CD4-positive, alpha-beta T cell treated with Interleukin-1 beta for 1 hour (primary cell): ENCODE measurements around the gene EIF6.
A peak's percentile ranks its signal among the peaks of the same experiment; 100 is the strongest.

Source experiments
- DNase-seq, 2 donors: peaks; one replicate each; pipeline ENCODE4 v3.0.0-alpha.2; 2020 to 2022

The EIF6 gene

DNA sequence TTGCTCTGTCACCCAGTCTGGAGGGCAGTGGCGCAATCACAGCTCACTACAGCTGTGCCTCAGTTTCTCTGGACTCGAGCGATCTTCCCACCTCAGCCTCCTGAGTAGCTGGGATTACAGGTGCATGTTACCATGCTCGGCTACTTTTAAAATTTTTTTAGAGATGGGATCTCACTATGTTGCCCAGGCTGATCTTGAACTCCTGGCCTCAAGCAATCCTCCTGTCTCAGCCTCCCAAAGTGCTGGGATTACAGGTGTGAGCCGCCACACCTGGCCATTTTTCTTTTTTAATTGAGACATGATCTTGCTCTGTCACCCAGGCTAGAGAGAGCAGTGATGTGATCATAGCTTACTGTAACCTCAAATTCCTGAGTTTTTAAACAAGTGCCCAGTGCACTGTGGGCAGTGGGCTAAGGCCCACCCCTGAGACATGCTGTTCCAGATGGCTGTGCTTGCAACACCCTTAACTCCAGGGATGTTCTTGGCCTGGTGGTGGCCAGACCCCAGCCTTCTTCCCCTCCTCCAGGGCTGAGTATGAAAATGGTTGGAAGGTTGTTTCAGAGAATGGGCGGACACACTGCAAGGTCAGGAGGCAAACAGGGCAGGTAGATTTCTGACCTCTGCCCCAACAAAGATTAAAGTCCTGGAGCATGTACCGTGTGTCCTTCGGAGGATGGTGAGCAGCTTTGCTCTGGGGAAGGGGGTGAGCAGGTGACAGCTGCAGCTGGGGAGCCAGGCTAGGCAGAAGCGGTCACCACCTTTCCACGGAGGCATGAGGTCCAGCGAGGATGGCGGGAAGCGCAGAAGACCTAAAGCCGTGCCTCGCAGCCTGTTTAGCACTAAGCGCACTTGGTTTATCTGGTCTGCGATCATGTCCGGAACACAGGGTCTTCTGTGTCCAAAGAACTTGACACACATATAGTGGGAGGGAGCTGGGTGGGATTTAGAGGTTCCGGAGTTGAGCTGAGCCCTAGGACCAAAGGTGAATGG, 9.0 kb upstream of the EIF6 start:
- DNase-seq, result no peak

DNA sequence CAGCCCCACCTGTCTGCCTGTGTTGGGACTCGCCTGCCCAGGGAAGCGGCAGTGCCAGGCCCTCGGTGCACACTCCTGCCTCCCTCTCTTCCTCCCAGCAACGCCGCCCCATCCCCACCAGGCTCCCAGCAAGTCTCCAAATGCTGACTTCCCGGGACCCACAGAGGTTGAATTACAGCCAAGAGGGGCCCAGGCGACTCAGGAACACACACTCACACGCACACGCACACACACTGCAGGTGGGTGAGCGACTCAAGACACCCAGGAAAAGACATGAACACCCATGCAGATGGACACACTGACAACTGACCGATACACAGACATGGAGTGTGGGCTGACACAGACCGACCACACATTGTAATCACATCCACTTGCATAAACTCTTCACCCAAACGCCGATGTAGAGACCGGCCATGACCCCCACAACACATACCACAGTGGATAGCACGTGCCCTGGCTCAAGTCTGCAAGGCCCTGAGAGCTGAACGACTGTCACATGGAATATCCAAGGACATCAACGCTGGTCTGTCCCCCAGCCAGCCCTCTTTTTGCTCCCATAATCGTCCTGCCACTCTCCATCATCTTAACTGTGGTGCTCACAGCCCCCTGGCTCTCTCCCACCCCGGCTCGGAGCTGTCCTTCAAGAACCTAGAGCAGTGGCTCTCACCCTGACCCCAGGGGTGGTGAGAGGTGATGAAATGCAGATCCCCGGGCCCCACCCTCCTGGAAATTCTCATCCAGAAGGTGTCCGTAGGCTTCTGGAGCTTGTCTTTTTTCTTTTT, 8.1 kb upstream of the EIF6 start:
- DNase-seq, result no peak

DNA sequence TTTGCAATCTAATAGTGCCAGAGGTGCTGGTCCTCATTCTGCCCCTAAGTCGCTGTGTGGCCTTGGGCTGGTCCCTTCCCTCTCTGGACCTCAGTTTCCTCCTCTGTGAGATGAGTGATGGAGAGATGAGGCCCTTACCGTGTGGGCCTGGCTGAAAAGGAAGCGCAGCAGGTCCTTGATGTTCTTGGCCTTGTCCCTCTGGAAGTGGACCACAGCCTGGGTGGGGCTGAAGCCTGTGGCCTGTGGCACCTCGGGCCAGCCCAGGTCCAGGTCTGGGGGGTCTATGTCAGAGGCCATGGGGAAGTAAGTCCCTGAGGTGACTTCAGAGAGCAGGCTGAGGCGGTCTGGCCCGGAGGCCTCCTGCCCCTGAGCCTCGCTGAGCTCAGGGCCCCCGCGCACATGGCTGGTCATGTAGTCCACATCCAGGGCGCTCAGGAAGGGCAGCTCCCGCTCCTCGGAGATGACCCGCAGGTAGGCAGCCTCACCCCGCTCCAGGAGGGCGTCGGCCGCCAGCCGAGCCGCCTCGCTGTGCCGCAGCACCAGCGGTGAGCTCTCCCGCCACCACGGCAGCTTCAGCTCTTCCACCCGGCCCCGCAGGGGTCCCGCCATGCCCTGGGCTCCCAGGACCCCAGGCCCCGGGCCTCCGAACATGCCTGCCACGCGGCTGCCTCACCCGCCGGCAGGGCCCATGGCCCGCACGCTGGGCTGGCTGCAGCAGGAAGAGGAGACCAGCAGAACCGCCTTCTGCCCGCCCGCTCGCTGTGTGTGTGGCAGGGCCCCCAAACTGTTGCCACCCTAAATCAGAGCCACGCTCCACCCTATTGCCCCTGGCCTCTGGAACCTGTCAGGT, 7.3 kb upstream of the EIF6 start, which contains the start of gene FAM83C:
Gene FAM83C (minus strand): TSS at position 772 of the 850 bp plus-strand sequence. CDS start 121 bp downstream, at position 651.
- DNase-seq, result no peak

DNA sequence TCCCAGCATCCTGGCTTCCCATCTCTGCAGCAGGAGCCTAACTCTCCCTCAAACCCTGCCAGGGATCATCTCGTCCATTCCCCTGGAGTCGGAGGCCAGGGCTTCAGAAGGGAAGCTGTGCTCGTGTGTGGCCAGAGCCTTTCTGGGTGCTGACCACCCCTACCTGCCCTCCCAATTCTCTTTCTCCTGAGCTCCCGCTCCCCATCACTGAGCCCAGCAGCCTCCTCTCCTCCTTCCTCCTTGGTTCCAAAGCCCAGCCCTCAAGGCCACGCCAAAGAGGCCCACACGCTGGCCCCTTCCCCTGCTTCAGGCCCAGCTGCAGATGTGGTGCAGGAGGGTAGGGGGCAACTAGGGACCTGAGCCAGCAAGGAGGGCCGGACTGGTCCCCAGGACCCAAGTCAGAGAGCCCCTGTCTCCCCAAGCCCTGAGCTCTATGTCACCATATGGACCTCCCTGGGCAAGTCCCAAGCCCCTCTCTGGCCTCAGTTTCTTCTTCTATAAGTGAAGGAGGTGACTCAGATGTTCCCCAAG, 6.4 kb upstream of the EIF6 start:
- no peak for DNase-seq

- no peak for DNase-seq
Measured at GRCh38 chr20:35290186-35290886, 5.8 kb upstream of the EIF6 start.

GRCh38 chr20:35288325-35289060, 3.9 kb upstream of the EIF6 start:
- DNase-seq, result no peak

- no peak for DNase-seq
Measured at GRCh38 chr20:35287509-35288324, 3.1 kb upstream of the EIF6 start.

DNA sequence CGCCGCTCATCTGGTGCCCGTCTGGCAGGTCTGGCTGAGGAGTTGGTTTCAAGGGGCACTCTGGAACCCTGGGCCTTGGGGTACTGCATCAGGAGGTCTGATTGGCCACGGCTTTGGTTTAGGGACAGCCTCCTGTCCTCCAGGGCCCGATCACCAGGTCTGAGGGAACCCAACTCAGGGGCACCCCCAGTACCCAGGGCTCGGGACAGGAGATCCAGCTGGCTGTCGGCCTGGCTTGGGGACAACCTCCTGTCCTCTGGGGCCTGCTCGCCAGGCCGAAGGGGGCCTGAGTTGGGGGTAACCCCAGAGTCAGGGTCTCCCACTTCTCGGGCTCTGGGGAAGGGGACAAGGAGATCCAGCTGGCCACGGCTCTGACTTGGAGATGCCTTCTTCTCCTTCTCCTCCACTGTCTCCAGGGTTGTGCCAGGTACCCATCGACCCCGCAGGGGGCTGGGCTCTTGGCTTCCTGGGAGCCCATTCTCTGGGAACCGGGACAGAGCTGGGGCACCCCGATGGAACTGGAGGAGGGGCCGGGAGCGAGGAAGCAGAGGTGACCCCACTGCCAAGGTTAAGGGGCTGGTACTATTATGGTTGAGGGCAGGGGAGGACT, 2.4 kb upstream of the EIF6 start:
- DNase-seq, result no peak

DNA sequence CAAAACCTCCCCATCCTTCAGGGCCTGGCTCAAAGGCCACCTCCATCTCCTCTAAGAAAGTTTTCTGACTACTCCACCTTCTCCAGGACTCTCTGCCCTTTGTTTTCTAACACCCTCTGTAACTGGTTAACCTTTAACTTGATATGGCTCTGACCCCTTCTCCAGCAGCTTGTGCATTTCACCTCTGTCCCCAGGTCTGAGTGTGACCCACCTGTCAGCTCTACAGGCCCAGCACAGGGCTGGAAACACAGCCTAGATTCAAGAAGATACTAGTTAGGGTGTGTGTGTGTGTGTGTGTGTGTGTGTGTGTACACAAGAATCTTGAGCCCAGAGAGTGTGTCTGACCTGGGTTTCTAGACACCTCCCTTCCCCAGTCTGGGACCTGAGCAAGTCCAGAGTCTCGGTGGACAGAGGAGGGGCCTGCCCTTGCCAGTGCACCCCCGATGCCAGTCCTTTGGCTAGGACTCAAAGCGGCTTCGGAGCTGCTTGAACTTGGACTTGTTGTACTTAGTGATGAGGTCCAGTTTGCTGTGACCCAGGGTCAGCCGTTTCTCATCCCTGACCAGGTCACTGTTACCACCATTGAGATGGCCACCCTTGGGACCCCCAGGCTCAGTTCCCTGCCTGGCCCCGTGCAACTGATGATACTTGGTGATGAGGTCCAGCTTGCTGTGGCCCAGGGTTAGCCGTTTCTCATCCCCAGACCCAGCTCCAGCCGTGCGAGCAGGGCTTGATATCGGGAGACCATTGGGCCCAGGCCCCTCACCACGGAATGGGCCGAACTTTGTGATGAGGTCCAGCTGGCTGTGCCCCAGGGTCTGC, 1.7 kb upstream of the EIF6 start:
- no peak for DNase-seq

GRCh38 chr20:35285806-35286076, 1.2 kb upstream of the EIF6 start:
- DNase-seq, result no peak

GRCh38 chr20:35284992-35285805, 627 bp upstream of the EIF6 start:
- no peak for DNase-seq

DNA sequence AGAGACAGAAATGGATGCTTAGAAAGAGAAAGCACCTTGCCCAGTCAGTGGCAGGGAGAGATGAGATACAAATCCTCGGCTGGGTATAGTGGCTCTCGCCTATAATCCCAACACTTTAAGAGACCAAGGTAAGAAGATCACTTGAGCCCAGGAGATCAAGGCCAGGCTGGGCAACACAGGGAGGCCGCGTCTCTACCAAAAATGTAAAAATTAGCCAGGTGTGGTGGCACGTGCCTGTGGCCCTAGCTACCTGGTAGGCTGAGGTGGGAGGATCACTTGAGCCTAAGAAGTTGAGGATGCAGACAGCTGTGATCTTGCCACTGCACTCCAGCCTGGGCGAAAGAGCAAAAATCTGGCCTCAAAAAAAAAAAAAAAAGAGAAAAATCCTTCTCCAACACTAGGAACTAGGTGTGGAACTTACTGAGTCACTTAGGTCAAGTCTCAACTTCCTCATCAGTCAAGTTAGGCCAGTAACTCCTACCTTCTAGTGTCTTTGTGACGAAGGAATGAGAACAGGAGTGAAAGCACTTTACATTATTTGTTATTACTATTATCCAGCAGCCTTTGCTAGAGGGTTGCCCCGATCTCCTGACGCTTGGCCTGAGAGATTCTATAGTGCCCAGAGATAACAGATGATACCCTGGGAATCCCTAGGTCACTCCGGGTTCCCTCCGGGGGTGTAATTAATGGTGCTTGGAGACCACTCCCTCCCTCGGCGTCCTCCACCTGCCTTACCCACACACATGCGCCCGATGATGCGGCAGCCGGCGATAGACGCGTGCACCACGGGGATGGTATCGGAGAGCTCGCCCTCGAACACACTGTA, 918 bp downstream of the EIF6 start:
- DNase-seq, result peak in 1 of 2 donors; percentile 19

- no peak for DNase-seq
Measured at GRCh38 chr20:35281506-35282101, 3.0 kb downstream of the EIF6 start.

DNA sequence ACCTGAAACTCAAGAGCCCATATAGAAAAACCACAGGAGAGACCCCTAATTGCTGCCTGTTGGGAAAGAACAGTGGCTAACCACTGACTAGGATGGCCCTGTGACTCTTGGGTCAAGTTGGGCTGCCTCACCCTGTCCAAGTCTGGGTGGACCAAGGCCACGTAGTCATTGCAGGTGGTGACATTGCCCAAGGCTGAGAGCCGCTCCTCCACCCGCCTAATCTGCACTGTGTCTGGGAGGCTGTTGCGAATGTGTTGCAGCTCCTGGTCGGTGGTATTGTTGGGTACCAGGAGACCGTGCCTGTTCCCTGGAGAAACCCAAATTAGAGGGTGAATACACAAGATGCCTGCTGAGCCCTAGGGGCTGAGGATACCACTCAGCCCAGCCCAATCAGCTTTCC, 4.0 kb downstream of the EIF6 start:
- no peak for DNase-seq

GRCh38 chr20:35279533-35280174, 4.9 kb downstream of the EIF6 start:
- no peak for DNase-seq

DNA sequence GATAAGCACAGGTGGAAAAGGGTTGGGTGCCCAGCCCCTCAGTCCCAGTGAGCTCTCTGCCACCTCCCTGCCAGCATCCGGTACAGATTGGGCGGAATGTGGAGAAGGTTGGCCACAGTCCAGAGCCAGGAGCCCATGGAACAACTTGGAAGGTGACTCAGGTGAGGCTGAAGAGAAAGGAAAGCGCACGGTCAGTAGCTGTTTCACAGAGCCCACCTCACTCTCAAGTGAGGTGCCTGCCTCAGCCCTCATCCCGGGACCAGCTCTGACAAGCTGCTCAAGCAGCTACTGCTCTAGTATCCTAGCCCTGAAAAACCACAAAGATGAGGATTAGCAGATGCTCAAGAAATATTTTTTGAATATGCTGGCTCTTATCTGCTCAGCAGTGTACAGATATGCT, 5.5 kb downstream of the EIF6 start:
- no peak for DNase-seq
